T-helper 22 cell (primary cell): ENCODE results near the gene FOXJ3.

Experiments
- DNase-seq: peaks from one replicate; pipeline ENCODE4 v3.0.0-alpha.2; 2020; ENCODE audit warnings: low read depth

The FOXJ3 gene

DNA sequence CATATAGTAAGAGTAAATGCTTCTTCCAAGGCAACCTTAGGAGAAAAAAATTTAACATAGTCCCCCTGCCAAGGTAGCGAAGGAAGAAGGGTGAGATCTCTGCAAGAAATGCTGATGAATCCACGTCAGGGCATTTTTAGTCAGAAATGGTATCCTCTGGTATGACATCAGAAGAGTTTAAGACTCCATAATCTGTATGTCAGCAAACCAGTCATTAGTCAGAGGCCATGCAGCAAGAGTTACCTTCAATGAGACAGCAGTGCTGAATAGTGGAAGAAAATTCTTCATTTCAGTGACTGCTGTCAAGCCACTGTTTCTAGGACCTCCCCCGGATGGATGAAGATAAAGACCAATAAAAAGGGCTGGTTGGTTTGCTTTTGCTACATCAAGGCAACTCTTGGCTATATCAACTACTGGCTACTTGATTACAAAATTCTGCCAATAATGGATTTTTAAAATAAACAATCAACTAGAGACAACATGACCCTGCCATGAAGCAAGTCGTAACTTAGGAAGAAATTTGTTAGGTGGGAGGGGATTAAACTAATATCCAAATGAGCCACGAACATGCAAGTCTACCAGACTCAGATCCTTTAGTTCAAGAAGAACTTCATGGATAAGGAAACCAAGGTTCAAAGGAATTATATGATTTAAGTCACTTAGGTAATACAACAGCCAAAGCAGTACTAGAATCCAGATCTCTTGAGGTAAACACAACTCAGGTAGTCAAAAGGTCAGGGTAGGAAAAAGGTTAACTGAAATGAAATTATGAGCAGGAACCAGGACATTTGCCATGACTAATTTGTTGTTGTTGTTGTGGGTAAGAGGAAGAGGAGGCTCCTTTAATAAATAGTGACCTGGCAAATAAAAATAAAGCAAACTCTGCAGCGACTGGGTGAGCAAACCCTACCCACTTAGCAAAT lies 144.8 kb downstream of the FOXJ3 start:
- no peak for DNase-seq

GRCh38 chr1:42186152-42186551 lies 148.9 kb downstream of the FOXJ3 start:
- DNase-seq: no peak

GRCh38 chr1:42184616-42185015 lies 150.4 kb downstream of the FOXJ3 start:
- no peak for DNase-seq

- DNase-seq: no peak
Observed at GRCh38 chr1:42183957-42184268, 151.1 kb downstream of the FOXJ3 start.

DNA sequence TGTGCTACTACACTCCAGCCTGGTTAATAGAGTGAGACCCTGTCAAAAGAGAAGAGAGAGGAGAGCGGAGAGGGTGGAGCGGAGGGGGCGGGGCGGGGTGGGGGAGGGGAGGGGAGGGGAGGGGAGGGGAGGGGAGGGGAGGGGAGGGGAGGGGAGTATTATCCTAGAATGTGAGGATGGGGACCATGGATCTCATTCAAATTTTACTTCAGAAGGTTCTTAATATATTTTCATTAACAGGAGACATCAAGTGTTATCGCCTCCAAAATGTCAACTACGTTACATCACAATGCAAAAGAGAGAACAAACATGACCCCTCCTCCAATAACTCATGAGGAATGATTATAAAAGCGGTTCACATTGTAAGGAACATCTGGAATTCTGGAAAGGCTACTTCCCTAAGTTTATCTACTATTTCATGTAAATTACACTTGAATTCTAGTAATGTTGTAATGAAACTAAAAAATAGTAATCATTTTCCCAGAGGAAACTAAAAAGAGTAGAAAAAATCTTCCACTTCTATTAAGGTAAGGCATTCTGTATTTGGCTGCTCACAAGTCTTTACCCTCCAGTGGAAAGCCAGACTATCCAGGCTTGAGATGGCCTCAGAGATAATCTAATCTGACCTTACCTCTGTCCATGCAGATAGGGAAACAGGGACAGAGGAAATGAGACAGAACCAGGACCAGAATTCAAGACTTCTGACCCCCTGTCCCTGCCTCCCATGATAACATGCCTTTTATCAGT lies 151.7 kb downstream of the FOXJ3 start:
- DNase-seq: no peak

DNA sequence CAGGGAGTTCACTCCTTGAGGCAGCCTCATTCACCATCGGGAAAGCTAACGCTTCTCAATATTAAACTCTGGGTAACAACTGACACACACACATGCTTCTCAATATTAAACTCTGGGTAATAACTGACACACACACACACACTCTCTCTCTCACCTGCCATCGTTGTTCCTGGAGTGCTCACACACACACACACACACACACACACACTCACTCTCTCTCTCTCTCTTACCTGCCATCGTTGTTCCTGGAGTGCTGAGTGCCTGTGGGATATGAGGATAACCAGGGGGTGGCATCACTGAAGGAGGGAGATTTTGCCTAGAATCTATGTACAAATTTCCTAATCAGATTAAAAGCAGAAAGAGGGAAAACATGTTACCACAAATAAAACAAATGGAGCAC lies 153.3 kb downstream of the FOXJ3 start:
- DNase-seq: no peak

DNA sequence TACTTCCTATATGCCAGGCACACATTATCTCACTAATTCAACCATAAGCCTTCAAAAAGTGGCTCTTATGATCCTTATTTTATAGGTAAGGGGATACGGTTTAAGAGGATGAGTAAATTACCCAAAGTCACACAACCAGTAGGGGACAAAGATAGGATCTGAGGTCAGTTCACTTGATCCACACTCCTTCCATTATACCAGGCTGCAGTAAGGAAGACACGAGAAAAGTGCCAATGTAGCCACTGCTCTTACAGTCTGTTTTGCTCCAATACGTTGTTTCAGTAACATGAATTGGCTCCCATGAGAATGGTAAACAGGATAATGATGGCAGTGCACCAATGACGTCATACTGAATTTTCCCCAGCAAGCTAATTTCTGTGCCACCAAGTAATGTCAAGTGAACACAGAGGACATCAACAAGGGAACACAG lies 155.1 kb downstream of the FOXJ3 start:
- no peak for DNase-seq

- DNase-seq: no peak
Observed at GRCh38 chr1:42179275-42179674, 155.8 kb downstream of the FOXJ3 start.

DNA sequence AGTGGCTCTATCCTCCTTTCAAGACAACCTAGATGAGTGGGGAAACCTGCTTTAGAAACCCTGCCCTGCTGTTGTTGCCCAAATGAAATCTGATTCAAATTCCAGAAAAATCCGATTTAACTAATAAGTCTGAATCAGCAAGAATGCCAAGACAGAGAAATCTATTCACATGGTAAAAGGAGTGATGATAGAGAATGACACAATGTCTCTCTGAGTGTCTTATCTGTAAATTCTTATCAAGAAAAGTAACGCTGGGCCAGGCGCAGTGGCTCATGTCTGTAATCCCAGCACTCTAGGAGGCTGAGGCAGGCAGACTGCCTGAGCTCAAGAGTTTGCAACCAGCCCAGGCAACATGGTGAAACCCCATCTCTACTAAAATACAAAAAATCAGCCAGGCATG lies 156.8 kb downstream of the FOXJ3 start:
- no peak for DNase-seq

- no peak for DNase-seq
Observed at GRCh38 chr1:42177541-42177981, 157.5 kb downstream of the FOXJ3 start.

- no peak for DNase-seq
Observed at GRCh38 chr1:42176902-42177519, 158.0 kb downstream of the FOXJ3 start.

- DNase-seq: no peak
Observed at GRCh38 chr1:42175314-42176054, 159.6 kb downstream of the FOXJ3 start.

GRCh38 chr1:42173961-42174735 lies 160.9 kb downstream of the FOXJ3 start:
- no peak for DNase-seq

GRCh38 chr1:42173155-42173933 lies 161.7 kb downstream of the FOXJ3 start:
- DNase-seq: peak; percentile 30

- DNase-seq: no peak
Observed at GRCh38 chr1:42172381-42173133, 162.5 kb downstream of the FOXJ3 start.

DNA sequence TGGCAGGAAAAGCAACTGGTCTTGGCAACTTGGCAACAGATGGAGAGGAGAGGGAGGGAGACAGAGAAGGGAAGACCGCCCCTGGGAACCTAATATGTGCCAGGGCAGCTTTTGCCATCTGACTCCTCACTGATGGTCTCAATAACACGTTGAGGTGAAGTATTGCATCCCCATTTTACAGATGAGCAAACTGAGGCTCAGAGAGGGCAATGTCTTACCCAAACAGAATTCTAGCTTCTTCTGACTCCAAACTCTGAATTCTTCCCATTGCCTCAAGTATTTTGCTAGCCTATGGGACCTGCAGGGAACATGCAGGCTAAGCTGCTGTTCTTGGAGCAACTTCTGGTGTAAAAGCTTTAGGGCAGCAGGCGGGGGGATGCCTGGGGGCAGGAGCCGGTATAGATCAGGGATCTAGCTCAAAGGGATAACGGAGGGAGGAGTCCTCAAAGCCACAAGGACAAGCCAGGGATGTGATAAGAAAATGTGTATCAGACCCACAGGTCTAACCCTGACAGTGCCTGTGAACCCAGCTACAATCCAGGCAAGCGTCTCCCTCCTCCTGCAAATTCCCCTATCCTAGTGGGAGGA lies 163.3 kb downstream of the FOXJ3 start:
- no peak for DNase-seq

- DNase-seq: no peak
Observed at GRCh38 chr1:42170779-42171621, 164.0 kb downstream of the FOXJ3 start.

DNA sequence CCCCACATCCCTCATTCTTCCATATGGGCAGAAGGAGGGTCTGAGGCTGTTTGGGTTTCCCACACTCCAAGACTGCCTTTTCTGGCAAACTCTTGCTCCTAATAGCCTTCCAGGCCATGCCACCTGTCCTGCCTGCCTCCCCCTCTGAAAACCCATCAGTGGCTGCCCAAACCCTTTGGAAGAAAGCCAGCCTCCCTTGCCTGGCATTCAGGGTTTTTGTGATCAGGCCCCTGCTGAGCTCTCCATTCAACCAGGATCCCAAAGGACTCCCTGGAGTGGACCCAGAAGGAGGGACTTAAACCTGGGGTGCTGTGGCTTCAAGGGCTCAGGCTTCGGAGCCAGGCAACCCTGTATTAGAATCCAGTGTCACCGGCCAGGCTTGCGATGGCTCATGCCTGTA lies 166.3 kb downstream of the FOXJ3 start:
- no peak for DNase-seq

GRCh38 chr1:42168391-42168670 lies 166.7 kb downstream of the FOXJ3 start:
- no peak for DNase-seq
